Loucy (cell line): ENCODE measurements around the gene AIFM2.

ENCODE experiments used
- H2AFZ ChIP-seq: fragments of 200-600 bp; sonication (generic); 2 replicates; pipeline ENCODE4 v1.6.0; 2016; ENCODE audit warnings: antibody characterized with exemption, mild to moderate bottlenecking, low read length, moderate library complexity
- H3F3A ChIP-seq: fragments of 200-600 bp; 2 replicates; pipeline ENCODE4 v1.6.0; 2016; ENCODE audit warnings: antibody characterized with exemption, low read depth, mild to moderate bottlenecking
- H3K27me3 ChIP-seq: fragments of 200-600 bp; sonication (generic); 2 replicates; pipeline ENCODE4 v1.6.1; 2014; ENCODE audit warnings: low read length, mild to moderate bottlenecking; ENCODE audit not compliant: insufficient read depth, poor library complexity, severe bottlenecking
- H3K36me3 ChIP-seq: fragments of 200-600 bp; sonication (generic); 2 replicates; pipeline ENCODE4 v1.6.1; 2016; ENCODE audit warnings: low read length; ENCODE audit not compliant: insufficient read depth
- H3K4me1 ChIP-seq: fragments of 200-600 bp; sonication (generic); 2 replicates; pipeline ENCODE4 v1.5.1; 2014; ENCODE audit warnings: low read length, mild to moderate bottlenecking; ENCODE audit not compliant: insufficient read depth, poor library complexity, severe bottlenecking
- H3K4me2 ChIP-seq: fragments of 200-600 bp; sonication (generic); 2 replicates; pipeline ENCODE4 v1.6.0; 2014; ENCODE audit warnings: antibody characterized with exemption, low read length, low read depth, mild to moderate bottlenecking; ENCODE audit not compliant: poor library complexity, severe bottlenecking
- H3K4me3 ChIP-seq: fragments of 200-600 bp; sonication (generic); 2 replicates; pipeline ENCODE4 v1.5.1; 2014; ENCODE audit warnings: low read length, mild to moderate bottlenecking, mixed read lengths; ENCODE audit not compliant: poor library complexity, severe bottlenecking
- H3K79me2 ChIP-seq: fragments of 200-600 bp; sonication (generic); 2 replicates; pipeline ENCODE4 v1.6.1; 2014; ENCODE audit warnings: low read length; ENCODE audit not compliant: insufficient read depth
- H3K9ac ChIP-seq: fragments of 200-600 bp; sonication (generic); 2 replicates; pipeline ENCODE4 v1.6.0; 2014; ENCODE audit warnings: mild to moderate bottlenecking, low read depth, low read length, moderate library complexity; ENCODE audit not compliant: poor library complexity, severe bottlenecking
- H3K9me2 ChIP-seq: fragments of 200-600 bp; sonication (generic); replicated peaks from 2 replicates; pipeline ENCODE4 v1.6.1; 2016; ENCODE audit warnings: low read depth, low read length, mixed read lengths
- H3K9me3 ChIP-seq: fragments of 200-600 bp; sonication (generic); 2 replicates; pipeline ENCODE4 v1.6.1; 2014; ENCODE audit warnings: mild to moderate bottlenecking, antibody characterized with exemption, low read length, low read depth; ENCODE audit not compliant: insufficient read depth
- H4K20me1 ChIP-seq: fragments of 200-600 bp; sonication (generic); 2 replicates; pipeline ENCODE4 v1.6.0; 2014; ENCODE audit warnings: antibody characterized with exemption, low read length, mild to moderate bottlenecking; ENCODE audit not compliant: insufficient read depth, poor library complexity, severe bottlenecking
- EZH2phosphoT487 ChIP-seq: fragments of 200-600 bp; IDR thresholded peaks from 2 replicates; pipeline ENCODE4 v1.6.1; 2018; ENCODE audit warnings: antibody characterized with exemption, mild to moderate bottlenecking, moderate library complexity, borderline replicate concordance
- TF ChIP-seq, protein P1 (sequence below): fragments of 200-600 bp; sonication (generic); conservative IDR thresholded peaks from 2 replicates; pipeline ENCODE4 v1.5.1; 2014; ENCODE audit warnings: mild to moderate bottlenecking, antibody characterized with exemption, low read length

AIFM2 gene

DNA sequence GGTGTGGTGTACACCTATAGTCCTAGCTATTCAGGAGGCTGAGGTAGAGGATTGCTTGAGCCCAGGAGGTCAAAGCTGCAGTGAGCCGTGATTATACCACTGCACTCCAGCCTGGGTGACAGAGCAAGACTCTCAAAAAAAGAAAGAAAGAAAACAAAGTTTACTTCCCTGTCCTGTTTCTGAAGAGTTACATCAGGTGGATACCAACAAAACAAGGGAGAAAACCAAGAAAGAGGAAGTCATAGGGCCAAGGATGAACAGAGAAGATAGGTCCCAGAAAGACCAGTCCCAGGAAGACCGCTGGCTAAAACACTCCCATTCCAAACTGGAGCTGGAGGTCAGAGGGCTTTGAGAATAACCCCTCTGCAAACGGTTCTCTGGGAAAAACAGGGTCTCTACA, 66.4 kb downstream of the AIFM2 start:
- TF ChIP-seq EZH2phosphoT487, result no peak
- TF ChIP-seq, protein P1, sequence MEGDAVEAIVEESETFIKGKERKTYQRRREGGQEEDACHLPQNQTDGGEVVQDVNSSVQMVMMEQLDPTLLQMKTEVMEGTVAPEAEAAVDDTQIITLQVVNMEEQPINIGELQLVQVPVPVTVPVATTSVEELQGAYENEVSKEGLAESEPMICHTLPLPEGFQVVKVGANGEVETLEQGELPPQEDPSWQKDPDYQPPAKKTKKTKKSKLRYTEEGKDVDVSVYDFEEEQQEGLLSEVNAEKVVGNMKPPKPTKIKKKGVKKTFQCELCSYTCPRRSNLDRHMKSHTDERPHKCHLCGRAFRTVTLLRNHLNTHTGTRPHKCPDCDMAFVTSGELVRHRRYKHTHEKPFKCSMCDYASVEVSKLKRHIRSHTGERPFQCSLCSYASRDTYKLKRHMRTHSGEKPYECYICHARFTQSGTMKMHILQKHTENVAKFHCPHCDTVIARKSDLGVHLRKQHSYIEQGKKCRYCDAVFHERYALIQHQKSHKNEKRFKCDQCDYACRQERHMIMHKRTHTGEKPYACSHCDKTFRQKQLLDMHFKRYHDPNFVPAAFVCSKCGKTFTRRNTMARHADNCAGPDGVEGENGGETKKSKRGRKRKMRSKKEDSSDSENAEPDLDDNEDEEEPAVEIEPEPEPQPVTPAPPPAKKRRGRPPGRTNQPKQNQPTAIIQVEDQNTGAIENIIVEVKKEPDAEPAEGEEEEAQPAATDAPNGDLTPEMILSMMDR, result no peak
- H3K4me1 ChIP-seq, result no peaks in the 10 kb centered on the region
- H3K9me3 ChIP-seq, result no peaks in the 10 kb centered on the region
- no peaks in the 10 kb centered on the region for H4K20me1 ChIP-seq
- H3F3A ChIP-seq, result no peaks in the 10 kb centered on the region
- no peak overlapping the region for H3K4me2 ChIP-seq
- no peak overlapping the region for H2AFZ ChIP-seq
- no peaks in the 10 kb centered on the region for H3K27me3 ChIP-seq
- no peaks in the 10 kb centered on the region for H3K9me2 ChIP-seq
- no peak overlapping the region for H3K9ac ChIP-seq
- no peaks in the 10 kb centered on the region for H3K36me3 ChIP-seq
- no peaks in the 10 kb centered on the region for H3K79me2 ChIP-seq
- H3K4me3 ChIP-seq, result no peak overlapping the region

GRCh38 chr10:70064486-70064885, 68.1 kb downstream of the AIFM2 start:
- Histone ChIP-seq H3K4me1 (no peaks in the 10 kb centered on the region), H2AFZ (no peak overlapping the region), H3K36me3 (no peaks in the 10 kb centered on the region), H3K9me3 (no peaks in the 10 kb centered on the region), H3K4me2 (no peak overlapping the region), H3F3A (no peaks in the 10 kb centered on the region), H3K79me2 (no peaks in the 10 kb centered on the region), H3K9ac (no peak overlapping the region), H4K20me1 (no peaks in the 10 kb centered on the region), H3K9me2 (no peaks in the 10 kb centered on the region), H3K4me3 (no peak overlapping the region), H3K27me3 (no peaks in the 10 kb centered on the region)
- TF ChIP-seq, protein P1, result no peak
- no peak for TF ChIP-seq EZH2phosphoT487

GRCh38 chr10:70063418-70064098, 69.1 kb downstream of the AIFM2 start:
- Histone ChIP-seq H3K79me2 (no peaks in the 10 kb centered on the region), H3K27me3 (no peaks in the 10 kb centered on the region), H3F3A (no peaks in the 10 kb centered on the region), H3K4me2 (no peak overlapping the region), H2AFZ (no peak overlapping the region), H3K9ac (no peak overlapping the region), H3K36me3 (no peaks in the 10 kb centered on the region), H4K20me1 (no peaks in the 10 kb centered on the region), H3K4me3 (no peak overlapping the region), H3K9me3 (no peaks in the 10 kb centered on the region), H3K4me1 (no peaks in the 10 kb centered on the region), H3K9me2 (no peaks in the 10 kb centered on the region)
- TF ChIP-seq, protein P1, result no peak
